Left lung (tissue), 10 donors: Measurements from ENCODE around the gene INPP4B. TPM values are rescaled to one million over a fixed set of nuclear protein-coding genes. Genes with fewer than 3 reads are reported as not detected.
"Not testable (repeated sequence)": the region's sequence is repeated elsewhere in the genome, so short reads cannot be mapped to it uniquely, and the experiment has no call there.

Source experiments
- ATAC-seq: fragments of 200-7000 bp; cut with Tn5 transposase; one replicate; pipeline ENCODE4 v1.9.1; 2020; ENCODE audit warnings: moderate library complexity
- DNase-seq, 4 donors: peaks; one replicate each; pipeline ENCODE4 v3.0.0-alpha.2; 2013 to 2020
- H3K27ac ChIP-seq, 2 donors: fragments of 200-600 bp; sonication (generic) in 1 of 2; one replicate each; pipeline versions ENCODE4 v1.5.0 to v1.8.0; 2020 to 2021
- H3K27me3 ChIP-seq, 2 donors: fragments of 200-600 bp; sonication (generic) in 1 of 2; one replicate each; pipeline versions ENCODE4 v1.5.0 to v1.8.0; 2020 to 2021
- H3K36me3 ChIP-seq, 2 donors: fragments of 200-600 bp; sonication (generic) in 1 of 2; one replicate each; pipeline versions ENCODE4 v1.5.0 to v1.8.0; 2020 to 2021
- H3K4me1 ChIP-seq, 2 donors: fragments of 200-600 bp; one replicate each; pipeline ENCODE4 v1.8.0; 2021
- H3K4me3 ChIP-seq, 2 donors: fragments of 200-600 bp; sonication (generic) in 1 of 2; one replicate each; pipeline versions ENCODE4 v1.5.0 to v1.8.0; 2020 to 2021; ENCODE audit warnings: mild to moderate bottlenecking in 1 of 2
- H3K9me3 ChIP-seq, 2 donors: fragments of 200-600 bp; sonication (generic) in 1 of 2; one replicate each; pipeline versions ENCODE4 v1.5.0 to v1.8.0; 2020 to 2021
- CTCF ChIP-seq, 2 donors: fragments of 200-600 bp; sonication (generic) in 1 of 2; IDR thresholded peaks; one replicate each; pipeline versions ENCODE4 v1.5.0 to v1.8.0; 2021; ENCODE audit warnings: antibody characterized with exemption in 2 of 2
- intact Hi-C, 2 donors: fragments of 100-400 bp; cut with DNase I; formaldehyde crosslinking; loops; one replicate each; pipeline versions ENCODE4 v1.11.2 to v1.14.2; 2022
- polyA plus RNA-seq, 6 donors: library from polyadenylated mRNA; unstranded; fragments of 120-200 nt; gene quantifications; one replicate each; pipeline ENCODE4 v1.2.1, GENCODE V29; 2013; ENCODE audit not compliant: insufficient read length in 6 of 6
- total RNA-seq, 2 donors: library from RNA; stranded (reverse); fragmentation: NEBNext Ultra II Directional; extraction: Animal tissue kit (Norgen Biotek cat#: 25700); gene quantifications; one replicate each; pipeline ENCODE4 v1.2.1, GENCODE V29; 2021
- donor health status: DM: no; HTN: yes; CAD: no.
- donor health status: DM: no; HTN: no; CAD: no.

Gene INPP4B
- total and polyA plus RNA-seq, 8 donors: 7.3 to 15.1 (median 11.6) TPM

- H3K27ac ChIP-seq: no peak overlapping the region
- intact Hi-C loops: no loop called here
- H3K27me3 ChIP-seq: no peaks in the 10 kb centered on the region
- H3K4me1 ChIP-seq: no peaks in the 10 kb centered on the region
- H3K36me3 ChIP-seq: no peaks in the 10 kb centered on the region
- ATAC-seq (no peak), DNase-seq (no peak)
- no peak overlapping the region for H3K4me3 ChIP-seq
- TF ChIP-seq CTCF (IDR thresholded peaks at IDR 0.05): no peak
- no peaks in the 10 kb centered on the region for H3K9me3 ChIP-seq
These were observed 769.1 kb downstream of the INPP4B start for GRCh38 chr4:142077048-142077447.

GRCh38 chr4:142068304-142068703, 777.8 kb downstream of the INPP4B start:
- H3K4me3 ChIP-seq, intact Hi-C loops, ATAC-seq, H3K27ac ChIP-seq, H3K4me1 ChIP-seq, H3K27me3 ChIP-seq, DNase-seq, H3K36me3 ChIP-seq: not testable (repeated sequence)
- peaks cover 0 to 20% of the 10 kb centered on the region in 2 donors for H3K9me3 ChIP-seq

GRCh38 chr4:142066562-142066961, 779.5 kb downstream of the INPP4B start:
- not testable (repeated sequence) for H3K4me1 ChIP-seq, ATAC-seq

GRCh38 chr4:142065086-142065647, 780.9 kb downstream of the INPP4B start:
- H3K9me3 ChIP-seq: peaks cover 0 to 20% of the 10 kb centered on the region in 2 donors
- H3K4me3 ChIP-seq: no peak overlapping the region
- no peak for TF ChIP-seq CTCF (IDR thresholded peaks at IDR 0.05)
- no peaks in the 10 kb centered on the region for H3K27me3 ChIP-seq
- no peaks in the 10 kb centered on the region for H3K4me1 ChIP-seq
- intact Hi-C loops: no loop called here
- ATAC-seq: no peak
- H3K27ac ChIP-seq: no peak overlapping the region
- H3K36me3 ChIP-seq: no peaks in the 10 kb centered on the region
- no peak for DNase-seq

More at GRCh38 chr4:142066562-142066961, 779.5 kb downstream of the INPP4B start:
- H3K36me3 ChIP-seq, H3K4me3 ChIP-seq, intact Hi-C loops, H3K27ac ChIP-seq, H3K27me3 ChIP-seq: not testable (repeated sequence)
- peaks cover 0 to 20% of the 10 kb centered on the region in 2 donors for H3K9me3 ChIP-seq
- peak in 1 of 4 donors; percentile 28 for DNase-seq

- Histone ChIP-seq H3K4me1 (no peaks in the 10 kb centered on the region), H3K4me3 (no peak overlapping the region), H3K9me3 (peaks cover 0 to 17% of the 10 kb centered on the region in 2 donors), H3K36me3 (no peaks in the 10 kb centered on the region), H3K27ac (no peak overlapping the region), H3K27me3 (no peaks in the 10 kb centered on the region)
- no peak for ATAC-seq
- TF ChIP-seq CTCF (IDR thresholded peaks at IDR 0.05): no peak
- no peak for DNase-seq
- intact Hi-C loops: no loop called here
These were observed 781.9 kb downstream of the INPP4B start for GRCh38 chr4:142064181-142064580.

- H3K4me3 ChIP-seq: no peak overlapping the region
- no peak for DNase-seq
- no peak for TF ChIP-seq CTCF (IDR thresholded peaks at IDR 0.05)
- no peaks in the 10 kb centered on the region for H3K36me3 ChIP-seq
- no peak overlapping the region for H3K27ac ChIP-seq
- no peaks in the 10 kb centered on the region for H3K27me3 ChIP-seq
- ATAC-seq: no peak
- H3K4me1 ChIP-seq: no peaks in the 10 kb centered on the region
- intact Hi-C loops: no loop called here
- no peaks in the 10 kb centered on the region for H3K9me3 ChIP-seq
These were observed 800.1 kb downstream of the INPP4B start for GRCh38 chr4:142045996-142046395.
